Mucosa of gallbladder (tissue), 1 donor: Measurements from ENCODE around the gene SSH2. TPM values are rescaled to one million over a fixed set of nuclear protein-coding genes. Genes with fewer than 3 reads are reported as not detected.
A peak's percentile ranks its signal among the peaks of the same experiment; 100 is the strongest.
"Not testable (repeated sequence)": the region's sequence is repeated elsewhere in the genome, so short reads cannot be mapped to it uniquely, and the experiment has no call there.

ENCODE experiments used
- DNase-seq: peaks from one replicate; pipeline ENCODE4 v3.0.0-alpha.2; 2020; ENCODE audit warnings: low spot score
- total RNA-seq: library from RNA; stranded (reverse); gene quantifications from one replicate; pipeline ENCODE4 v1.2.1, GENCODE V29; 2021
- donor health status: DM: no; HTN: no; CAD: no.

SSH2 gene
- total RNA-seq, 1 donor from 2014 or later: 24.8 TPM

- no peak for DNase-seq
Measured at GRCh38 chr17:29782917-29783316, 147.1 kb downstream of the SSH2 start.

- DNase-seq: not testable (repeated sequence)
Measured at GRCh38 chr17:29779812-29780190, 150.2 kb downstream of the SSH2 start.

DNA sequence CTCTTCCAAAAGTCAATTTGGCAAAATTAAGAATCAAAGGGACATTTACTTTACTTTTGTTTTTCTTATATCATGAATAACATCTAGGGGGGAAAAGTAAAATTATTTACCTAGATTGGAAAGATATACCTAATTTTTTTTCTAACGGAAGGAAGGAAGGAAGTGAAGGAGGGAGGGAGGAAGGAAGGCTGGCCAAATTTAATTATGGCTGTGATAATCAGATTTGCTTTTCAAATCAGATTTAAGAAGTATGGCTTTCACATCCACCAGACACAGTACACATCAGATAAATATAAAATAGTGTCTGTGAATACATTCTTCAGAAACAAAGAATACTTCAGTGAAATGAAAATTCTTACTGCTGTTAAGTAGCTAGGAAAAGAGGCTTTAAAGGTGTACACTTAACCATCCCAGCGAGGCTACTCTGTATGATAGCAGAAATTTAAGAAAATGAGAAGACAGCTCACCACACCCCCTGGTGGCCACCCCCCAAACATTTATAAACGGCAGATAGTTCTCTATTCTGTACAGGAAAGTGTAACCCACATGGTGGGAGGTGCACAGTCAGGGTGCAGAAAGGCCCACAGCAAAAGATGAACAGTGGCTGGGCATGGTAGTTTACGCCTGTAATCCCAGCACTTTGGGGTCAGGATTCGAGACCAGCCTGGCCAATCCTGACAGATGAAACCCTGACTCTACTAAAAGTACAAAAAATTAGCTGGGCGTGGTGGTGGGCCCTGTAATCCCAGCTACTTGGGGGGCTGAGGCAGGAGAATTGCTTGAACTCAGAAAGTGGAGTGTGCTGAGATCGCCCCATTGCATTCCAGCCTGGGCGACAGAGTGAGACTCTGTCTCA, 150.8 kb downstream of the SSH2 start:
- peak; percentile 80 for DNase-seq

- no peak for DNase-seq
Measured at GRCh38 chr17:29777663-29778062, 152.4 kb downstream of the SSH2 start.

DNA sequence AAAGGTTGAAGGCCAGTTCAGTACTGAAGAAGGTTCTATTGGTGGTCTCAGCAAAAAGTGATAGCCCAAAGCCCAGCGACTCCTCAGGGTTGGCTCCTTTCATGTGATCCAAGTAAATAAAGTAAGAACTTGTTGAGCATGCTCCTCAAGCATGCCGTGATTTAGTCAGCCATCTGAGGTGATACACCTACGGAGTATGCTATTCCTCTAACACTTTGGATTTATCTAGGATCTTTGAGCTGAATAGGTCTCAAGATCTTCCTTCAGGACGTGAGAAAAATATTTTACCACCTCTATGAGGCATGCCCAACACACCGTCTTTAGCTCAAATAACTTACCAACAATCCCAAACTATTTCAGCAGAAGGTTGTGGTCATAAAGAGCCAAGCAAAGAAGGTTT, 154.0 kb downstream of the SSH2 start:
- no peak for DNase-seq

GRCh38 chr17:29772981-29773380, 157.0 kb downstream of the SSH2 start:
- DNase-seq: no peak

GRCh38 chr17:29771546-29771945, 158.5 kb downstream of the SSH2 start:
- no peak for DNase-seq

- no peak for DNase-seq
Measured at GRCh38 chr17:29769225-29769624, 160.8 kb downstream of the SSH2 start.

- DNase-seq: no peak
Measured at GRCh38 chr17:29766796-29767327, 163.2 kb downstream of the SSH2 start.

- no peak for DNase-seq
Measured at GRCh38 chr17:29764748-29765147, 165.3 kb downstream of the SSH2 start.

GRCh38 chr17:29764217-29764616, 165.8 kb downstream of the SSH2 start:
- DNase-seq: no peak

DNA sequence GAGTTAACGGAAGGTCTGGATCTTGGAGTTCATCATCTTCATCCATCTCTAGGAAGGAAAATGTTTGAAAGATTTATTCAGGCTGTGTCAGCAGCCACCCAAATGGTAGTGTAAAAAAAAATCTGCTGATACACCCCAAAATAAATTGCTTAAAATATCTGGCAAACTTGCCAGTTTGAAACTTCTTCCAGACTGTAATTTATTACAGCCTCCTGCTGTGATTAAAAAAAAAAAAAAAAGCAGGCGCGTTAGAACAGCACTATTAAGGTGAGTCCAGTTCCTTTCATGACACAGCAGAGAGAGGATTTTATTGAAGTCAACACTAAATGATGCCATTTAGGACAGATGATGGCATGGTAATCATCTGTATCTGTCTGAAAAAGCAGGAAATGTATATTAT, 166.8 kb downstream of the SSH2 start:
- no peak for DNase-seq

- DNase-seq: peak; percentile 86
Measured at GRCh38 chr17:29761040-29761761, 168.8 kb downstream of the SSH2 start.

DNA sequence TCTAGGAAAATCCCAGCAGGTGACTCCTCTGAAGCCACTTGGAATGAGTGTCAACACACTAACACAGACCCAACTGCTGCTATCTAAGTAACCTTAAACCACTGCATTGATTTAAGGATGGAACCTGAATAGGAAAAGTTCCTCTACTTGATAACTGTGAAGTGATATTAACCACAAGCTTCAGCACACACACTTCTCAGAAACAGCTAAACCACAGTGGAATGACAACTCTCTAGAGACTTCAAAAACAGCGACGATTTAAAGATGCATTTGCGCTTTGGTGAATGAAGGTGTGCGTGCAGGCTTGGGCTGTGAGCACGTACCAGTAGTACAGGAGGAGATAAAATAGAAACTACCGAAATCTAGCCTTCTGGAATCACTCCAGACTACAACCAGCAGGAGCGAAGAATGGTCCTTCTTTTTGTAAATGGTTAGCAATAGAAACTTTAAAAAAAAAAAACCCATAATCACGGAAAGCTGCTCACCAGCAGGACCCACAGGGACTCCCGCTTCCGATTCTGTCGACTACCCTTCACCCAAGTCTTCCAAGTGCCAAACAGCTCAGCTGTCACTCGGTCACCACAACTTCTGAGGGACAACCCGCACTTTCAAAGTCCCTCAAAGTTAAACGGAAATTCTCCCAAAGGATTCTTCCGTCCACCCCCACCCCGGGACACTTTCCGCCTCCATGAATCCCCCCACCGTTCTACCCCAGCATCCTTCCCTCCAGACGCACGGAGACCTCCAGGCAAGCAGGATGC, 169.6 kb downstream of the SSH2 start:
- no peak for DNase-seq

DNA sequence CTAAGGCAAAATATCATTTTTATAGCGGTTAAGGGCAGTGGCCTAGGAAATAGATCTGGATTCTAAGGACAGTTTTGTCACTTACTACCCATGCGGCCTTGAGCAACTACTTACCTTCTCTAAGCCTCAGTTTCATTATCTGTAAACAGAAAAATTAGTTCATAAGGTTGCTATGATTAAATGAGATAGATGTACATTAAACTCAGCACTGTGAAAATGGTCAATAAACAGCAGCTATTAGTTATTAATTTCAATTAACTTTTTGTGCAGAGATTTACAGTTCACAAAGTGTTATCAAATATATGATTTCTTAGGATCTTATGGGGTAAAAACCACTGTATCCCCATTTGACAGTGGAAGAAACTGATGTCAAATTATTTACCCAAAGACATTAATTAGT, 171.8 kb downstream of the SSH2 start:
- DNase-seq: no peak

DNA sequence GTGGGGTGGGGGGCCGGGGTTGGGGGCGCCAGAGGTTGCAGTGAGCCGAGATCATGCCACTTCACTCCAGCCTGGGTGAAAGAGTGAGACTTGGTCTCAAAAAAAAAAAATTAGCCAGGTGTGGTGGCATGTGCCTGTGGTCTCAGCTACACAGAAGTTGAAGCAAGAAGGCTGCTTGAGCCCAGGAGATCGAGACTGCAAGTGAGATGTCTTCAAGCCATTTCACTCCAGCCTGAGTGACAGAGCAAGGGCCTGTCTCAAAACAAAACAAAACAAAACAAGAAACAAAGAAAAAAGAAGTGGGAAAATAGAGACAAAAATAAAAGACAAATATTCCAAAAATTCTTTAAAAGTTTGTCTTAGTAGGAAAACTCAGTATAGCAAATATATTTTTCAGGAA, 172.2 kb downstream of the SSH2 start:
- DNase-seq: no peak

GRCh38 chr17:29753845-29754439, 176.1 kb downstream of the SSH2 start:
- no peak for DNase-seq

DNA sequence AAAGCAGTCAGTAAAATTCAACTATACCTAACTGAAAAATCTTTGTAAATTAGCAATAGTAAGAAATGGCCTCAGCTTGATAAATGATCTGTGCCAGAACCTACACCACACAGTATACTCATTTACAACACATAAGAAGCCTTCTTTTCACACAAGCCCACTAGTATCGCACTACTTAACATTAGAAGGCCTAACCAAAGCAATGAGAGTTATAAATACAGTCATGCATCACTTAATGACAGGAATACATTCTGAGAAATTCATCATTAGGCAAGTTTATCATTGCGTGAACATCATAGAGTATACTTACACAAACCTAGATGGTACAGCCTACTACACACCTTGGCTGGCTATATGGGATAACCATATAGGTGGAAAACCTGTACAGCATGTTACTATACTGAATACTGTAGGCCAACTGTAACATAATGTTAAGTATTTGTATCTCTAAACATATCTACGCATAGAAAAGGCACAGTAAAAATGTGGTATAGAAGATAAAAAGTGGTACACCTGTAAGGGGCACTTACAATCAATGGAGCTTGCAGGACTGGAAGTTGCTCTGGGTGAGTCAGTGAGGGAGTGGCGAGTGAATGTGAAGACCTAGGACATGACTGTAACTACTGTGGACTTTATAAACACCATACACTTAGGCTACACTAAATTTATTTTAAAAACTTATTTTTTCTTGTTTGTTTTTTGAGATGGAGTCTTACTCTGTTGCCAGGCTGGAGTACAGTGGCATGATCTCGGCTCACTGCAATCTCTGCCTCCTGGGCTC, 180.8 kb downstream of the SSH2 start:
- DNase-seq: no peak

DNA sequence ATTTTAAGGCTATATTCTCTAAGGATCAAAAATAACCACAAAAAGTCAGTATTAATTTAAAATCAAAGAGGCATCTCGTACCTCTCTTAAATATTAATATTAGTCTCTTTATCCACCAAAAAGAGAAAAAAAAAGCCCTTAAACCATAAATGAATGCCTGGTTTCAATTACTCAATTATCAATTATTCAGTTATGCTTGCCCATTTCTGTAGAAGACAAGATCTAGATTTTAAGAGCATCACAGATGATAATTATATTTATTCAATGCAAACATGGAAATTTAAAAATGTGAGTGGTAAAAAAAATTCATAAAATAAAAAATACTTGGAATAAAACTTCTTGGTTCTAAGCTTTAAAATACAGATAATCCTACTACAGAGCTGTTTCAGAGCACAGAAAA, 181.6 kb downstream of the SSH2 start:
- DNase-seq: no peak

- DNase-seq: no peak
Measured at GRCh38 chr17:29747660-29748059, 182.4 kb downstream of the SSH2 start.

DNA sequence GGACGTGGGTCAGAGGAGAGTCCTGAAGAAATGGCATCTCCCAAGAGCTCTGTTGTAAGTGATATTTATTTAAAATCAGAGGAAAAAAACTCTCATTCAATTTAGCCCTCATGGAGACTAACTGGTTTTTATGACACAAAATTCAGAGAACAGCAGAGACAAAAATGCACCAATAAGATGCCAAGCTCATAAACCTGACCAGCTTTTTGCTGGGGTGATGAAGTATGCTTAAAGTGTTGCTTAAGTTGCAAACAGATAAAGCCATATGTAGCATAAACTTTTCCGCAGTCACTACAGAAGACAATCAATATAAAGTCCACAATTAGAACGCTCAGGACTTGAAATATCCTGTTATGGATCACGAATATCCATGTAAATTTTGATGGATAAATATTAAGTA, 183.4 kb downstream of the SSH2 start:
- DNase-seq: no peak
